ENCODE data around the gene RFTN1. TPM values are rescaled to one million over a fixed set of nuclear protein-coding genes. Genes with fewer than 3 reads are reported as not detected.

RFTN1 gene
- polyA plus RNA-seq, 1 donor from 2014 or later: 43.1 TPM

DNA sequence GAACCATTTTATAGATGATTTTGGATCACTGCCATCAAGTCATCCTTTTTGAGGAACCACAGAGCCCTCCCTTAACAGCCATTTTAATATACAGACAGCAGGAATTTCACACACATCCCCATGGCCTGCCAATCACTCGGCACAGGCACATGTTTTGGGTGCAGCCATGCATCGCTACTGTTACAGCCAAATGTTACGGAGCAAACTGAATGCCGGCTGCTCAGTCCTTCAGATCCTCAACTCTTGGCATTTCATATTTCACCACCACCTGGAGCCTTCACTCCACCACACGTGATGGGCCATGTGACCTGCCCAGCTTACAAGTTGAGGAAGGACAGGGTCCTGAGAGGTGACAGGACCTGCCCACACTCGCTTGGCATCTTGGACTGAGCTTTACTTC, 157.7 kb downstream of the RFTN1 start:
- H3K4me1 Mint-ChIP-seq: peaks cover 4 to 8% (median 6%) of the 10 kb centered on the region in 3 donors
- H3K9me3 Mint-ChIP-seq: no peaks in the 10 kb centered on the region
- H3K27me3 Mint-ChIP-seq: no peaks in the 10 kb centered on the region
- no peak overlapping the region for H3K27ac Mint-ChIP-seq
- peaks cover 4% of the 10 kb centered on the region for H3K36me3 Mint-ChIP-seq
- no peak overlapping the region for H3K4me3 Mint-ChIP-seq

GRCh38 chr3:16354291-16354690, 159.2 kb downstream of the RFTN1 start:
- Mint-ChIP-seq H3K27ac (no peak overlapping the region), H3K9me3 (no peaks in the 10 kb centered on the region), H3K4me3 (no peak overlapping the region), H3K36me3 (peaks cover 7% of the 10 kb centered on the region), H3K4me1 (peaks cover 2 to 5% (median 2%) of the 10 kb centered on the region in 3 donors), H3K27me3 (no peaks in the 10 kb centered on the region)

DNA sequence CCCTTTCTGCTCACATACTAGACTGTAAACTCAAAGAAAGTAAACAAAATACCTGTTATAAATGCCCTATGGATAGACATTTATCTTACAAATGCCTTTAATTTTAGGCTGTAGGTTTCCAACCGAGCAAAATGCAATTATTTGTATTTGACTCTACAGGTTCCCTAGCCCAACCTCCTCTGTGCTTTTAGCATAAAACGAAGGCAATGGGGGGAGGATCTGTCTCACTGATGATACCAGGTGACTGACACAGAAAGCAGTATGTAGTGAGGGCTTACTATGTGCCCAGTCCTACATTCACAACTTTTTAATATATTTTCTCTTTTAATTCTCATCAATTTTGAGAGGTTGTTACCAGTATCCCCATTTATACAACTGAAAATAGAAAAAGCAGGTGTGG, 161.1 kb downstream of the RFTN1 start:
- Mint-ChIP-seq H3K4me3 (no peak overlapping the region), H3K9me3 (no peaks in the 10 kb centered on the region), H3K4me1 (peaks cover 0 to 2% (median 0%) of the 10 kb centered on the region in 3 donors), H3K36me3 (peaks cover 8% of the 10 kb centered on the region), H3K27ac (no peak overlapping the region), H3K27me3 (no peaks in the 10 kb centered on the region)

DNA sequence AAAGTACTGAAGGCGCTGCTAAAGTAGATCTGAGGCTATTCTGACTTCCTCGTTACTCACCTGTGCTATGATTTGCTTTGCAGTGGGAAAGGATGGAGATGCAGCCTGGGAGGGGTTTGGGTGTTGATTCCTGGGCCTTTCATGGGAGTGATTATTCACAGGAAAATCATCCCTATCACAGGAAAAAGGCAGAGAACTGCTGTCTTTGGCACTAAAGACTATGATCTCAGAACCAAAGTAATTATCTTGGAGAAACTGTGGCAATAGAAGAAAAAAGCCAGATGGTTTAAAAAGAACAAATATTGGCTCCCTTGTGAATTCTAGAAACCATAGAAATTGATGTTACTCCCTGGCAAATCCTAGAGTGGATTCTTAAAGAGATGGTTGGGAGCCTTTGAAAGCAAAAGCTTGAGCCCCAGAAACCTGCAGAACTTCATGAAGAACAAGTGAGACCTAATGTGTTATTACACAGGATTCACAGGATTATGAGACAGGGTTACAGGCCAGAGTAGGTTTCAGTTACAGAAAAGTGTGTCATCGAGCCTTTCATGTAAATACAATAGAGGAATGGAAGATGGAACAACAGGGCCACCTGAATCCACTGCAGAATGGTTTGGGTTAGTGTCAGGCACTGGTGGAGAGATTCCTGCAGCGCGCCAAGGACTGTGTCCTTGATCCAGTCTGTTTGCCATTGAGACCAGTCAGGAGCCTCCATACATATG, 162.7 kb downstream of the RFTN1 start:
- Mint-ChIP-seq H3K9me3 (no peaks in the 10 kb centered on the region), H3K27me3 (no peaks in the 10 kb centered on the region), H3K36me3 (peaks cover 6% of the 10 kb centered on the region), H3K4me3 (no peak overlapping the region), H3K4me1 (peaks cover 0 to 2% (median 0%) of the 10 kb centered on the region in 3 donors), H3K27ac (no peak overlapping the region)

GRCh38 chr3:16349986-16350596, 163.4 kb downstream of the RFTN1 start:
- Mint-ChIP-seq H3K4me3 (no peak overlapping the region), H3K27ac (no peak overlapping the region), H3K36me3 (peaks cover 6% of the 10 kb centered on the region), H3K4me1 (peaks cover 0 to 2% (median 0%) of the 10 kb centered on the region in 3 donors), H3K9me3 (no peaks in the 10 kb centered on the region), H3K27me3 (no peaks in the 10 kb centered on the region)

DNA sequence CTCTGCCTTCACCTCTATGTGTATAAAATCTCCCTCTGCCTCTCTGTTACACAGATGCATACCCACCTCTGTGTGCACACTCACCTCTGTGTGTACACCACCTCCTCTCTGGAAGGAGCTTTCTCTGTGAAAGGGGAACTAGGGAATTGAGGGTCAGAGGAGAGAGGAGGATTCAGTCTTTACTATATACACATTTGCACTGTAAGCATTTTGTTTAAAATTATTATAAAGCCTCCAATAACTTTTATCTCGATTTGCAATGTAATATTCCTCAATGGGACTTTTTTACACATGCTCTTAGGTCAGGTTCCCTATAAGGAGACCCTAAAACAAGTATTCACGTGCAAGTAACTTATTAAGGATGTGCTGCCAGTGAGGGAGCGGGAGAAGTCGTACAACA, 166.0 kb downstream of the RFTN1 start:
- no peaks in the 10 kb centered on the region for H3K27me3 Mint-ChIP-seq
- no peak overlapping the region for H3K4me3 Mint-ChIP-seq
- H3K27ac Mint-ChIP-seq: no peak overlapping the region
- peaks cover 6% of the 10 kb centered on the region for H3K36me3 Mint-ChIP-seq
- H3K9me3 Mint-ChIP-seq: no peaks in the 10 kb centered on the region
- peaks cover 0 to 8% (median 5%) of the 10 kb centered on the region in 3 donors for H3K4me1 Mint-ChIP-seq

GRCh38 chr3:16346413-16347081, 167.0 kb downstream of the RFTN1 start:
- H3K27ac Mint-ChIP-seq: peak overlapping the region in 1 of 3 donors; percentile 72
- H3K4me3 Mint-ChIP-seq: no peak overlapping the region
- H3K9me3 Mint-ChIP-seq: no peaks in the 10 kb centered on the region
- peaks cover 6% of the 10 kb centered on the region for H3K36me3 Mint-ChIP-seq
- no peaks in the 10 kb centered on the region for H3K27me3 Mint-ChIP-seq
- H3K4me1 Mint-ChIP-seq: peaks cover 0 to 8% (median 5%) of the 10 kb centered on the region in 3 donors

GRCh38 chr3:16343101-16343500, 170.4 kb downstream of the RFTN1 start:
- Mint-ChIP-seq H3K36me3 (peaks cover 1% of the 10 kb centered on the region), H3K27me3 (no peaks in the 10 kb centered on the region), H3K27ac (peak overlapping the region in 1 of 3 donors; percentile 6), H3K9me3 (no peaks in the 10 kb centered on the region), H3K4me1 (peaks cover 5 to 13% (median 11%) of the 10 kb centered on the region in 3 donors), H3K4me3 (no peak overlapping the region)

GRCh38 chr3:16338999-16339398, 174.5 kb downstream of the RFTN1 start:
- Mint-ChIP-seq H3K4me3 (no peak overlapping the region), H3K27ac (peak overlapping the region in 1 of 3 donors; percentile 25), H3K27me3 (no peaks in the 10 kb centered on the region), H3K9me3 (no peaks in the 10 kb centered on the region), H3K4me1 (peaks cover 10 to 19% (median 16%) of the 10 kb centered on the region in 3 donors), H3K36me3 (peaks cover 12% of the 10 kb centered on the region)

DNA sequence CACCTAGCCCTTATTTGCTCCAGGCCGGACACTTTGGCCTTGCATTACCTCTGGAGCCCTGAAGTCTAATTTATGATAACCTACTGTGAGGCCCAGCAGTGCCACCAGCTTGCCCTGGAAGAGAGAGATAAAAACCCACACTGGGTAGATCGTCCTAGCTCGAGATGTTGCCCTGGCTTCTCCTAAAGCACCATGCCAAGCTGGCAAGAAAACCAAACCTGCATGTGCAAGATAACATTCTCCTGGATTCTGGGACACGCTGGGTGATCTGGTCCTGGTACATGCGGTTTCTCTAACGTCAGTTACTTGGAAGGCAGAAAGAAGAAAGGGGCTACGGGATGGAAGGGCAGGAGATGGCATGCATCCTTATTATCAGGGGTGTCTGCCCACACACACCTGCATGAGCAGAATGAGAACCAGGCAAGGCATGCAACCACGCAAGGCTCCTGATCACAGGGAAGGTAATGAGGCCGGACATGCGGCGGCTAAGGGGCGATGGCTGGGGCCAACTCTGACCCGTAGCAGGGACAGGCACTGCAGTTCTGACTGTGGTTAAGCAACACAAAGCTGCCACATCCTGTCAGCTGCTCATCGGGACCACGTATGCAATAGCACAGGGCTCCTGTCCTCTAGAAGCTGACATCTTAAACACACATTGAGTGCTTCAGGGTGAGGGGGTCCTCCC, 175.5 kb downstream of the RFTN1 start:
- H3K27ac Mint-ChIP-seq: peak overlapping the region in 1 of 3 donors; percentile 39

DNA sequence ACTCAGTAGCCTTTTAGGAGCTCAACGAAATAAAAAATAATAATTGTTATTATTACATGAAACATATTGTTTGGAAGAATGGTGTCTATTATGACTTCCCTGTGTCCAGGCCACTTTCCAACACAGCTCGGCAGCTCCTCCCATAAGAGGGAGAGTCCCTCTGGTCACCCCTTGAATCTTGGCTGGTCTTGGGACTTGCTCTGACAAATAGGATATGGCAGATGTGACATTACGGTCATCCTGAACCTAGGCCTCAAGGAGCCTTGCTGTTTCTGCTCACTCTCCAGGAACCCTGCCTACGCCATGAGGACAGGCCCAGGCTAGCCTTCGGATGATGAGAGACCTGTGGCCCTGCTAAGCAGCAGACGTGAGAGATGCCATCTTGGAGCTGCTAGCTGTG, 176.7 kb downstream of the RFTN1 start:
- H3K27me3 Mint-ChIP-seq: no peaks in the 10 kb centered on the region
- H3K4me3 Mint-ChIP-seq: no peak overlapping the region
- no peak overlapping the region for H3K27ac Mint-ChIP-seq
- H3K9me3 Mint-ChIP-seq: peaks cover 0 to 6% (median 3%) of the 10 kb centered on the region in 3 donors
- peaks cover 10 to 13% (median 12%) of the 10 kb centered on the region in 3 donors for H3K4me1 Mint-ChIP-seq
- H3K36me3 Mint-ChIP-seq: peaks cover 22% of the 10 kb centered on the region

More for the DNA sequence above, 175.5 kb downstream of the RFTN1 start:
- H3K4me1 Mint-ChIP-seq: peaks cover 10 to 13% (median 12%) of the 10 kb centered on the region in 3 donors
- H3K27me3 Mint-ChIP-seq: no peaks in the 10 kb centered on the region
- H3K9me3 Mint-ChIP-seq: no peaks in the 10 kb centered on the region
- H3K36me3 Mint-ChIP-seq: peaks cover 14% of the 10 kb centered on the region
- H3K4me3 Mint-ChIP-seq: peak overlapping the region in 1 of 4 donors; percentile 6

GRCh38 chr3:16335772-16336645, 177.5 kb downstream of the RFTN1 start:
- no peak overlapping the region for H3K4me3 Mint-ChIP-seq
- peaks cover 5 to 7% (median 6%) of the 10 kb centered on the region in 3 donors for H3K9me3 Mint-ChIP-seq
- H3K4me1 Mint-ChIP-seq: peaks cover 12 to 13% (median 12%) of the 10 kb centered on the region in 3 donors
- H3K27me3 Mint-ChIP-seq: no peaks in the 10 kb centered on the region
- H3K27ac Mint-ChIP-seq: no peak overlapping the region
- peaks cover 28% of the 10 kb centered on the region for H3K36me3 Mint-ChIP-seq

DNA sequence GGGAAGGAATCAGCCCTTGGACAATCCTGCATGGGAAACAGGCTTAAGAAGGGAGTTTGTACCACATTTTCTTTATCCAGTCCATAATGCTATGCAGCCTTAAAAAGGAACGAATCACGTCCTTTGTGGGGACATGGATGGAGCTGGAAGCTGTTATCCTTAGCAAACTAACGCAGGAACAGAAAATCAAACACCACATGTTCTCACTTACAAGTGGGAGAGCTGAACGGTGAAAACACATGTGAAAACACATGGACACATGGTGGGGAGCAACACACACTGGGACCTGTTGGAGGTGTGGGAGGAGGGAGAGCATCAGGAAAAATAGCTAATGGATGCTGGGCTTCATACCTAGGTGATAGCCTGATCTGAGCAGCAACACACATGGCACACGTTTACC, 178.2 kb downstream of the RFTN1 start:
- Mint-ChIP-seq H3K4me3 (no peak overlapping the region), H3K27ac (no peak overlapping the region), H3K27me3 (no peaks in the 10 kb centered on the region), H3K9me3 (peaks cover 6 to 9% (median 7%) of the 10 kb centered on the region in 3 donors), H3K36me3 (peaks cover 28% of the 10 kb centered on the region), H3K4me1 (peaks cover 12 to 13% (median 12%) of the 10 kb centered on the region in 3 donors)

- Mint-ChIP-seq H3K9me3 (peaks cover 6 to 9% (median 7%) of the 10 kb centered on the region in 3 donors), H3K4me3 (no peak overlapping the region), H3K36me3 (peaks cover 31% of the 10 kb centered on the region), H3K27ac (no peak overlapping the region), H3K4me1 (peaks cover 12 to 13% (median 12%) of the 10 kb centered on the region in 3 donors), H3K27me3 (no peaks in the 10 kb centered on the region)
These were observed 178.6 kb downstream of the RFTN1 start for GRCh38 chr3:16334909-16335308.
